Stimulated activated CD4-positive, alpha-beta T cell treated with anti-CD3 and anti-CD28 coated beads, TNF-alpha, amount 100 ng/mL, for 4 hours (primary cell): ENCODE data around the gene BNC2.

Experiments
- DNase-seq, 3 experiments: peaks; one replicate each; pipeline ENCODE4 v3.0.0-alpha.2; 2020; ENCODE audit warnings: low read depth in 3 of 3

The BNC2 gene

DNA sequence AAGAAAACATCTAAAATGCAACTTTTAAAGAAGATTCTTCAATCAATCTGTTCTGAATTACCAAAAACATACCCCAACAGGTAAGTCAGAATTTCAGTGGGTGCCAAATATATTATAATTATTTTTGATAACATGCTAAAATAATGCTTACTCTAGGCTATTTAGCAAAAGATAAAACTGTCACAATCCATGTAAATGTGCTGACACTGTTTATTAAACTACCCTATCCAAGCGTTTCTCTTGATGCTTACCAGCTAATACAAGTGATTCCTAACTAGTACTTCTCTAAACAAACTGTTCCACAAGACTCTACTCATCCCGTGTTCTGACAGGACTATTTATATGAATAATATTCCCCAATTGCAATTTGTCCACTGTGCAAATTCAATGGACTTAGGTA, 236.7 kb downstream of the BNC2 start:
- no peak for DNase-seq

DNA sequence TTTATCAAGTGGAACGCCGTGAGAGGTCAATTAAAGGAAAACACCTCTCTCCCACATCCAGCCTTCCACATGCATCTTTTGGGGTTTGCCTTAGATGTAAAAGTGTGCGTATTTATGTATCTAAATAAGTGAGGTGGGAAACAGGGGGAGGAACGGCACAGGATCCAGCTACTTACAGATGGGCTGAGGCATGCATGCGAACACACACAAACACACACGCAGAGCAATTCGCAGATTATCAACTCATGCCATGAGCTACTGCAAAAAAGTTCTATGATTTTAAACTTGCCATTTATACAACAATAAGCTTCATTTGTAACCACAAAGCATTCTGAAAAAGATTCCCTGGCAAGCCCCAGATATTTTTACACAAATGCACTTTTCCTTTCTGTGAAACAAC, 242.1 kb downstream of the BNC2 start:
- DNase-seq: no peak

GRCh38 chr9:16627967-16628366, 242.5 kb downstream of the BNC2 start:
- DNase-seq: no peak

GRCh38 chr9:16627521-16627920, 242.9 kb downstream of the BNC2 start:
- DNase-seq: no peak

DNA sequence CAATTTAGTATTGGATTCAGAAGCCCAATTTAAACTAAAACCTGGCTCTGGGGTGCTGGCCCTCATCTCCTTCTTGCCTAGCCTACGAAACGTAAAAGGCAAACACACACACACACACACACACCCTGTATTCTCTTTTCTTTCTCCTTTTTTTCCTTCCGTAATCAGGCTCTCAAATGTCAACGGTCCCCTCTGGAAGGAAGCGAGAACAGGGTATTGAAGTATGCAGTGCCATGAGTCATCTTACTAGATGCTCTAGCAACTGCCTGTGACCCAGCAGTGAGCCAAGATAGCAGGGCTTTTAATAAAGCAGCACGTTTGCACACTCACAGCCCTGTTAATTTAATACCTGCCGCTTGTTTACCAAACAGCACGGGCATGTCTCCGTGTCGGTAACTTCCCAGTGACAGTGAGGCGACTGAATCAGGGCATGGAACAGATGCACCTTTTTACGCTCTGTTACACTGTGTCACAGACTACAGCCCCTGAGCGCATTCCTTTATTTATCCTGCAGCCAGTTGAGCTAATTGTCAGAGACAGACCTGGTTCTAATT, 243.8 kb downstream of the BNC2 start:
- DNase-seq: no peak

DNA sequence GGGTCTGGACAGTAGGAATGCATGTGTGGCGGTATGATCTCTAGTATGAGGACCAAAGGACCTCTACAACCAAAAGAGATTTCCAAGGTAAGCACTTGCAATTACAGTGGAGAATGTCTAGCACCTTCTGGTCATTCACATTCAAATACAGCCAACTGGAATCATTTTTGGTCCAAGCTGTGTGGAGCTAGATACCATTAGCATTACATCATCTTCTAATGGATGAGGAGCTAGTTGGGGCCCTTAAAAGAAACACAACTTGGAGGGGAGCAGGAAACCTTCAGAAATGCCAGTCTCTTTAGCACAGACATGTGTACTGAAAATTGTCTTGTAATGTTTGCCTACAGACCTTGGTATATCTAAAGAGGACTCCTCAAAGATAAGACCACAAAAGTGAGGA, 244.7 kb downstream of the BNC2 start:
- DNase-seq: no peak

DNA sequence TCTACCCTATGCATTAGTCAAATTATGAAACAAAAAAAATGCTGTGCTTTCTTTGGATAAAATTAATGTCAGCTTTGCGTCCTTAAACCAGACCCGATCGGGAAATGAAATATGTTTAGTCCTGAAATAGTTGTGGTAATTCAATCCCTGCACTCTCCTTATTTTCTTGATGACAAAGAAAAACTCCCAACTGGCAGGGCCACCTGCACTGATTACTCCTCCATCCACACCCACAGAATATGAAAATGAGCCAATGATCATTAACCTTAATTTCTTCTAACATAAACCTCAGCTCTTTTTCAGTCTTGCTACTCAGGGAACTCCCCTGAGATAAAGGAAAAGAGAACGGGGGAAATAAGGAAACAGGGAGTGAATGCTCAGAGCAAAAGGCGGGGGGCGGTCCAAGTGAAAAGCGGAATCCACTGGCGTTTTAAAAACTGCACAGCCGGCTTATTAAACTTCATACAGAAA, 245.3 kb downstream of the BNC2 start:
- DNase-seq: no peak

DNA sequence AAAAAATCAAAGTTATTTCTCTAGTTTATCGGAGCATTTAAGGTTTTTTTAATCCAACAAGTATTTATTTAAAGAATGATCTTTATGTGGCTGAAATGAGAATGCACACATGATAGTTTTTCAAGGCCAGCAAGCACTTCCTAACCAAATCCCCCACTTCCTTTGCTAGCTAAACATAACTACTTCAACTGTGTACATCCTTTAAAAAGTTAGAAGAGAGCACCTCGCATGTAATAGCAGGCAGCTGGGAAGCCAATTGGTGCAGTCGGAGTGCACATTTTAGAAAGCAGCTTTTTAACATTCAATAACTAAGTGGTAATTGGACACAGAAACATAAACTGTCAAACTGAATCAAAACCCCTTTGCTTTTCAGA, 245.7 kb downstream of the BNC2 start:
- DNase-seq: no peak

DNA sequence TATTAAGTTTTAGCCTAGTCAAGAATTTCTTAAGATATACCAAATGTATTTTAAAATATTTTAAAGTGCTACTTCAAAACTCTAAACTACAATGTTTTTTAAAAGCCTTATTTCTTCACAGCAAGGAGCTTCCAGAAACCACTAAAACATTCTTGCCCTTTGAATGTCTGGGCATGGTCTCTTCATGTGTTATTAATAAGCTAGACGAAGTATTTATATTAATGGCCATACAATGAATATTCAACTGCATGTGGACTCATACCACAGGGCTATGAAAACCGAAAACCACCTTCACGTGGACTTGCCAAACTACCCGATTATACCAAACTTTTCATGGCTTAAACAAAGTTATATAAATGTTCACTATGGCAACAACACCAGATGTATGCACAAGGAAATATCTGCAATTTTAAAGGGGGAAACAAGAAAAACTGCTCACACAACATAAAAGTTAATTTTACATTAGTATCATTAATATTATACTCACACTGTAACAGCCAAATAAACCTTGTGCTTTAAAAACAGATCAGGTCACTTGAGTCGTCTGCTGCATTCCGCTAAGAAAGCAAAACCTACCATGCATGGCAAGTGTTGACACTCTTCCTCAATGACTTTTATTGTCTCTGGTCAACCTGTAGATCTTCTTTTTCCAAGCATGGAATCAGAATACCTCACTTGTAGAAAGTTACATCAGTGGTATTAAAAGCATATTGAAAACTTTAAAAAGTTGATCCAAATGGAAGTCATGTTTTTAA, 246.3 kb downstream of the BNC2 start:
- DNase-seq: no peak

GRCh38 chr9:16622541-16622940, 247.9 kb downstream of the BNC2 start:
- no peak for DNase-seq

- no peak for DNase-seq
Measured at GRCh38 chr9:16619914-16620520, 250.5 kb downstream of the BNC2 start.

GRCh38 chr9:16619402-16619801, 251.1 kb downstream of the BNC2 start:
- no peak for DNase-seq

DNA sequence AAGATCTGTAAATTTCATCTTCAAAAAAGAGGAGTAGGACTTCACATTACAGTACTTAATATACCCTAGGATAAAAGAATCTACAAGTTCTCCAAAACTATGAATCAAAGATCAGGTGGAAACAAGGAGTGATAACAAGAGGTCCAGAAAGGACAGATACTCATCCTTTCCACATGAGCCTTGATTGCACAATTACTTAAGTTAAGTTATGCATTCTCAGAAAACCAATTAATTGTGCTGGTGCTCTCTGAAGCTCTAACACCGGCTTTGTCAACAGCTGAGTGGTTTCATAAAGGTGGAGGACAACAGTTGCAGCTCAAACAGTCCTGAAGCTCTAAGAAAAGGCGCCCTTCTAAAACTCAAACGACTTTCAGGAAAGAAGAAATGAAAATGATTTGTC, 251.9 kb downstream of the BNC2 start:
- no peak for DNase-seq

DNA sequence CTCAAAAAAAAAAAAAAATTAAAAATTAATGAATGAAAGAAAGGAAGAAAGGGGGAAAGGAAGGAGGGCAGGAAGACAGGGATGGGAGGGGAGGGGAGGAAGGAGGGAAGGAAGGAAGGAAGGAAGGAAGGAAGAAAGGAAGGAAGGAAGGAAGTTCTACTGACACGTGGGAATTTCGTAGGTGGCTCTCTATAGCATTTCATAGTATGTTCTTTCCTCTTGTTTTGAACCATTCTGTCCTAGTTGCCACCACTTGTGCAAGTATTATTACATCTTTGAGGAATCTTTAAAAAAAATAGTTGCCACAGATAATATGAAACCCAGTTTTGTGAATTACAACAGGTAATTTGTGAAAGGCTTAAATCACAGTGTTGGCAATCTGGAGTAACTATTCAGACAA, 253.8 kb downstream of the BNC2 start:
- no peak for DNase-seq

DNA sequence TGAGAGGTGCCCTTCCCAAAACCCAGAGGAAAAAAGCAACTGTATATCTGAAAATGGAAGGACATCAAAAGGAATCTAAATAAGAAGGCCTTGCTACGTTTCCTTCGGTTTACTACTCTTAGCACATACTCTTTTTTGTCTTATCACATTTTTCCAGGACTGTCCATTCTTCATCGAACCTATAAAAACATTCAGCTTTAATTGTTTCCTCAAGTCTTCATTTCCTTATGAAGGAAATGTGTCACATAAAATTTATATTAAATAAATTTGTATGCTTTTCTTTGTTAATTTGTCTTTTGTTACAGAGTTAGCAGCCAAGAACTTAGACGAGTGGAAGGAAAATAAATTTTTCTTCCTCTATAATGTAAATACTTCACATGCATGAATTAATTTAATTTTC, 255.0 kb downstream of the BNC2 start:
- no peak for DNase-seq

DNA sequence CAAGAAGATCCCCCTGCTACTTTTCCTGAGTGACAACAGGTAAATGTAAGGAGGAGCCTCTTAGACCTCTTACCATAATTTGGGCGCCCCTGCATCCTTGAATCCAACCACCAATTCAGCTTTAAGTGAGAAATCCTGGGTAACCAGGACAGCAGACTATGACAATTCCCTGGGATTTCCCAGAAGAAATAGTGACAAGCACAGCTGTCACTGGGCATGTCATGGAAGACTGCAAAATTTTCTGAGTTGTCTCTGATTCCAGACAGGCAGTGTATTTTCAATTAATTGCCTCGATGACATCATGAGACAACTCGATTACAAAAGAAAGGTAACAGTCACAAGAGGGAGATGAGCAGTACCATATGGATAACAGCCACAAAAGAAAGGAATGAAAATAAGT, 256.9 kb downstream of the BNC2 start:
- DNase-seq: no peak

- no peak for DNase-seq
Measured at GRCh38 chr9:16613051-16613450, 257.4 kb downstream of the BNC2 start.

GRCh38 chr9:16612627-16613026, 257.8 kb downstream of the BNC2 start:
- no peak for DNase-seq

DNA sequence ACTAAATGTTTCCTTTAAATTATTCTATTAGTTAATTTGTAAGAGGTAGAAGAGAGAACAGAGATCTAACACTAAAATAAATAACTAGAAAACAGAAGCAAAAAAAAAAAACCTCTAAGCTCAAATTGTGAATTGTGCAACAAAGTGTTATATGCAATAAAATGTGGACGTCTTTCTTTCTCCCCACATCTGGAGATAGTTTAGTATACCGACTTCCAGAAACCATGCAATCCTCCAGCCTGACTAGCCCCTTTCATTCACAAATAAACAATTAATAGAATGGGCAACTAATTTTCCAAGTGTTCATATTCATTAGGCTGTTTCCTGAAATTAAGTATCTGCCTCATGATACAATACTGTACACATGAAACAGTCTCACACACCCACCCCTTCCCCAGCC, 258.5 kb downstream of the BNC2 start:
- DNase-seq: no peak

DNA sequence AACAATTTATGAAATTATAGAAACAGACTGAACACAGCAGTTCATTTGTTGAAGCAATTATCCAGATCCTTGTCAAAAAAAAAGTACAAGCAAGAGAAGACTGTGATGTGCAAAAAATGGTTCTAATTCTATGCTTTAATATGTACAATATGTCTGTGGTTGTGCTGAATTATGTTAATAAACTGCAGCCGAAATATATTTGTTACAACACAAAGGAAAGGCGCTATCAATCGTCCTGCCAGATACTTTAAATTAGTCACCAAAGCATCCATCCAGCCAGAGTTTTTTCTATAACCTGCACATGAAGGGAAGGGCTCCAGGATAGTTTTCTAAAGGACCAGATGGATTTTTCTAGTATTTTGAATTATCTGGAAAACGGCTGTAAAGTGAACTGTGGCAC, 259.5 kb downstream of the BNC2 start:
- DNase-seq: no peak

DNA sequence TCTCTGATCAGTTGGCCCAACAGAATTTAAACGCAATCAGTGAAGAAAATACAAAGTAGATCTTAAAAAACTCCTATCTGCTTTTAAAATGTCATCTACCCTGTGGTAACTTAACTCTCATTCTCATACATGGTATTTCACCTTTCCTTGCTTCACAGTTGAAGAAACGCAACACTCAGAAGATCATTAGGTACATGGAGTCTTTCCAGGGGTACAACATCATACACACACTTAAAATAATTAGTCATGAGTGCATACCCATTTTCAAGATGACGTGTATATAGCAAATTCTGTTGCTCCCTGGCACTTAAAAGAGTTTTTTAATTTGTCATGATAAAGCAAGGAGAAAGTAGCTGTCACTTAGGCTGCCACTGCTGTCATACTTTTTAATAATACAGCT, 259.9 kb downstream of the BNC2 start:
- no peak for DNase-seq

GRCh38 chr9:16608906-16609305, 261.6 kb downstream of the BNC2 start:
- no peak for DNase-seq

GRCh38 chr9:16602494-16602893, 268.0 kb downstream of the BNC2 start:
- DNase-seq: no peak
